RWPE2 (cell line): Measurements from ENCODE around the gene RNF222.

Source experiments
- ATAC-seq: fragments of 200-7000 bp; cut with Tn5 transposase; 3 replicates; pipeline ENCODE4 v1.9.1; 2021; ENCODE audit warnings: low read depth
- DNase-seq: peaks from one replicate; pipeline ENCODE4 v3.0.0-alpha.2; 2020; ENCODE audit warnings: low spot score
- H3K27ac ChIP-seq: fragments of 450-650 bp; 2 replicates; pipeline ENCODE4 v1.5.1; 2017; ENCODE audit warnings: mild to moderate bottlenecking; ENCODE audit not compliant: poor library complexity, severe bottlenecking
- H3K27me3 ChIP-seq: fragments of 250-450 bp; sonication (Bioruptor Pico); 2 replicates; pipeline ENCODE4 v1.5.1; 2021; ENCODE audit warnings: mild to moderate bottlenecking, moderate library complexity; ENCODE audit not compliant: insufficient read depth, poor library complexity, severe bottlenecking
- H3K36me3 ChIP-seq: fragments of 250-450 bp; sonication (Bioruptor Pico); 2 replicates; pipeline ENCODE4 v1.5.1; 2020; ENCODE audit warnings: low read depth, mild to moderate bottlenecking, moderate library complexity
- H3K4me1 ChIP-seq: fragments of 250-450 bp; sonication (Bioruptor Pico); 2 replicates; pipeline ENCODE4 v1.5.1; 2021; ENCODE audit warnings: mild to moderate bottlenecking, moderate library complexity; ENCODE audit not compliant: insufficient read depth, poor library complexity, severe bottlenecking
- H3K4me3 ChIP-seq: fragments of 250-450 bp; sonication (Bioruptor Pico); 2 replicates; pipeline ENCODE4 v1.5.1; 2021; ENCODE audit warnings: mild to moderate bottlenecking, moderate library complexity; ENCODE audit not compliant: severe bottlenecking
- H3K9me3 ChIP-seq: fragments of 250-450 bp; sonication (Bioruptor Pico); 2 replicates; pipeline ENCODE4 v1.5.1; 2021; ENCODE audit warnings: mild to moderate bottlenecking, moderate library complexity; ENCODE audit not compliant: severe bottlenecking
- TF ChIP-seq, protein P1 (sequence below): fragments of 450-650 bp; IDR thresholded peaks from one replicate; pipeline ENCODE4 v1.5.1; 2017; ENCODE audit warnings: mild to moderate bottlenecking, moderate library complexity; ENCODE audit not compliant: poor library complexity, severe bottlenecking

RNF222 gene

GRCh38 chr17:8391711-8392110 lies 5.9 kb downstream of the RNF222 start:
- peak; percentile 69 for ATAC-seq
- TF ChIP-seq, protein P1, sequence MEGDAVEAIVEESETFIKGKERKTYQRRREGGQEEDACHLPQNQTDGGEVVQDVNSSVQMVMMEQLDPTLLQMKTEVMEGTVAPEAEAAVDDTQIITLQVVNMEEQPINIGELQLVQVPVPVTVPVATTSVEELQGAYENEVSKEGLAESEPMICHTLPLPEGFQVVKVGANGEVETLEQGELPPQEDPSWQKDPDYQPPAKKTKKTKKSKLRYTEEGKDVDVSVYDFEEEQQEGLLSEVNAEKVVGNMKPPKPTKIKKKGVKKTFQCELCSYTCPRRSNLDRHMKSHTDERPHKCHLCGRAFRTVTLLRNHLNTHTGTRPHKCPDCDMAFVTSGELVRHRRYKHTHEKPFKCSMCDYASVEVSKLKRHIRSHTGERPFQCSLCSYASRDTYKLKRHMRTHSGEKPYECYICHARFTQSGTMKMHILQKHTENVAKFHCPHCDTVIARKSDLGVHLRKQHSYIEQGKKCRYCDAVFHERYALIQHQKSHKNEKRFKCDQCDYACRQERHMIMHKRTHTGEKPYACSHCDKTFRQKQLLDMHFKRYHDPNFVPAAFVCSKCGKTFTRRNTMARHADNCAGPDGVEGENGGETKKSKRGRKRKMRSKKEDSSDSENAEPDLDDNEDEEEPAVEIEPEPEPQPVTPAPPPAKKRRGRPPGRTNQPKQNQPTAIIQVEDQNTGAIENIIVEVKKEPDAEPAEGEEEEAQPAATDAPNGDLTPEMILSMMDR: no peak
- H3K36me3 ChIP-seq: no peaks in the 10 kb centered on the region
- no peaks in the 10 kb centered on the region for H3K27me3 ChIP-seq
- peak overlapping the region; percentile 43 for H3K27ac ChIP-seq
- H3K4me1 ChIP-seq: peaks cover 18% of the 10 kb centered on the region
- peak; percentile 60 for DNase-seq
- H3K4me3 ChIP-seq: no peak overlapping the region
- H3K9me3 ChIP-seq: no peaks in the 10 kb centered on the region

- Histone ChIP-seq H3K4me3 (no peak overlapping the region), H3K27ac (no peak overlapping the region), H3K4me1 (peaks cover 22% of the 10 kb centered on the region), H3K36me3 (no peaks in the 10 kb centered on the region), H3K9me3 (no peaks in the 10 kb centered on the region), H3K27me3 (no peaks in the 10 kb centered on the region)
- no peak for DNase-seq
- TF ChIP-seq, protein P1: no peak
- ATAC-seq: no peak
These were observed 9.5 kb downstream of the RNF222 start for GRCh38 chr17:8387914-8388651.

GRCh38 chr17:8386841-8387240 lies 10.8 kb downstream of the RNF222 start:
- TF ChIP-seq, protein P1: no peak
- no peak for DNase-seq
- Histone ChIP-seq H3K4me1 (peaks cover 20% of the 10 kb centered on the region), H3K4me3 (no peak overlapping the region), H3K27me3 (no peaks in the 10 kb centered on the region), H3K27ac (no peak overlapping the region), H3K9me3 (no peaks in the 10 kb centered on the region), H3K36me3 (peaks cover 8% of the 10 kb centered on the region)
- ATAC-seq: no peak

GRCh38 chr17:8384801-8385378 lies 12.7 kb downstream of the RNF222 start:
- peaks cover 23% of the 10 kb centered on the region for H3K4me1 ChIP-seq
- peak; percentile 49 for ATAC-seq
- DNase-seq: no peak
- peaks cover 28% of the 10 kb centered on the region for H3K36me3 ChIP-seq
- H3K4me3 ChIP-seq: no peak overlapping the region
- H3K27ac ChIP-seq: peak overlapping the region; percentile 89
- H3K9me3 ChIP-seq: no peaks in the 10 kb centered on the region
- H3K27me3 ChIP-seq: no peaks in the 10 kb centered on the region
- TF ChIP-seq, protein P1: no peak
